HepG2 (cell line): ENCODE measurements around the gene PKD2L2. TPM values are rescaled to one million over a fixed set of nuclear protein-coding genes. Genes with fewer than 3 reads are reported as not detected.

ENCODE experiments used
- GMEB1 ChIP-seq: sonication (generic); formaldehyde crosslinking; IDR thresholded peaks from 2 replicates; pipeline ENCODE4 v1.5.1; 2020; ENCODE audit warnings: missing genetic modification reagents, mild to moderate bottlenecking, borderline replicate concordance
- MBNL3 ChIP-seq: fragments of 250-450 bp; sonication (Bioruptor Pico); conservative IDR thresholded peaks from 2 replicates; pipeline ENCODE4 v1.8.0; 2022; ENCODE audit warnings: mild to moderate bottlenecking, inconsistent platforms
- ONECUT2 ChIP-seq: sonication (generic); formaldehyde crosslinking; IDR thresholded peaks from 2 replicates; pipeline ENCODE4 v1.4.0; 2020; ENCODE audit warnings: missing genetic modification reagents
- REST ChIP-seq, 2 experiments: IDR thresholded peaks; 2 replicates each; pipeline ENCODE4 v1.6.1; 2011 to 2012; ENCODE audit warnings: low read length in 2 of 2, borderline replicate concordance in 1 of 2, low read depth in 1 of 2, mild to moderate bottlenecking in 1 of 2, moderate library complexity in 1 of 2
- SKIL ChIP-seq: sonication (generic); formaldehyde crosslinking; IDR thresholded peaks from 2 replicates; pipeline ENCODE4 v1.8.0; 2022; ENCODE audit warnings: missing genetic modification reagents, mild to moderate bottlenecking, moderate library complexity, borderline replicate concordance
- ZNF121 ChIP-seq: sonication (generic); formaldehyde crosslinking; IDR thresholded peaks from 2 replicates; pipeline ENCODE4 v1.5.0; 2020; ENCODE audit warnings: mild to moderate bottlenecking, missing genetic modification reagents
- ZNF138 ChIP-seq: sonication (generic); formaldehyde crosslinking; IDR thresholded peaks from 2 replicates; pipeline ENCODE4 v1.5.0; 2020; ENCODE audit warnings: mild to moderate bottlenecking, low read depth, missing genetic modification reagents
- ZNF276 ChIP-seq: sonication (generic); formaldehyde crosslinking; IDR thresholded peaks from 2 replicates; pipeline ENCODE4 v1.4.0; 2020; ENCODE audit warnings: mild to moderate bottlenecking, low read depth, missing genetic modification reagents
- ZNF646 ChIP-seq: sonication (generic); formaldehyde crosslinking; IDR thresholded peaks from 2 replicates; pipeline ENCODE4 v1.9.0; 2021; ENCODE audit warnings: mild to moderate bottlenecking, missing genetic modification reagents
- ZNF720 ChIP-seq: sonication (generic); formaldehyde crosslinking; IDR thresholded peaks from 2 replicates; pipeline ENCODE4 v1.4.0; 2020; ENCODE audit warnings: missing genetic modification reagents
- polyA plus RNA-seq, 8 experiments: library from polyadenylated mRNA; depleted of rRNA in 3 of 8; stranded (reverse) in 7 of 8; unstranded in 1 of 8; fragments of >200 nt; fragmentation: Illumina TruSeq in 4 of 8; extraction: Trizol in 4 of 8; gene quantifications; 2 replicates each; pipeline versions ENCODE4 v1.2.1 to v1.2.3, GENCODE V29; 2011 to 2016; ENCODE audit warnings: low read depth in 4 of 8, missing spikeins in 1 of 8, mixed read lengths in 1 of 8; ENCODE audit not compliant: insufficient read depth in 1 of 8
- total RNA-seq, 5 experiments: library from RNA; depleted of rRNA; stranded (reverse); fragments of >200 nt; fragmentation: Illumina TruSeq; extraction: Trizol; gene quantifications; 2 replicates each; pipeline ENCODE4 v1.2.3, GENCODE V29; 2016; ENCODE audit warnings: low read depth in 1 of 5

Gene PKD2L2
- total and polyA plus RNA-seq, 2 of the 13 experiments (the other 11 are each of a cell fraction or from before 2014, with no cell fraction given) = not detected

- TF ChIP-seq ZNF646 (CRISPR knock-in tag) (no peak), ZNF276 (CRISPR knock-in tag) (no peak), ONECUT2 (CRISPR knock-in tag) (no peak), MBNL3 (CRISPR knock-in tag) (no peak), ZNF720 (CRISPR knock-in tag) (no peak), SKIL (CRISPR knock-in tag) (no peak), ZNF138 (CRISPR knock-in tag) (no peak), REST (IDR thresholded peaks at IDR 0.05; ENCODE audit: borderline replicate concordance in 1 of 2, low read depth in 1 of 2, low read length in 2 of 2) (no peak), GMEB1 (CRISPR knock-in tag) (no peak), ZNF121 (no peak)
Measured at GRCh38 chr5:137901011-137901817, 12.0 kb downstream of the PKD2L2 start (continued).
